PC-3 (cell line): ENCODE measurements around the gene SKIC8.

Source experiments
- EZH2 ChIP-seq: fragments of 300-600 bp; sonication (generic); IDR thresholded peaks from one replicate; pipeline ENCODE4 v1.6.1; 2017; ENCODE audit warnings: antibody characterized with exemption, mild to moderate bottlenecking, low read length; ENCODE audit not compliant: unreplicated experiment
- TF ChIP-seq, protein P1 (sequence below): fragments of 300-600 bp; sonication (generic); conservative IDR thresholded peaks from 2 replicates; pipeline ENCODE4 v1.5.1; 2017; ENCODE audit warnings: antibody characterized with exemption, low read depth, mild to moderate bottlenecking, low read length

DNA sequence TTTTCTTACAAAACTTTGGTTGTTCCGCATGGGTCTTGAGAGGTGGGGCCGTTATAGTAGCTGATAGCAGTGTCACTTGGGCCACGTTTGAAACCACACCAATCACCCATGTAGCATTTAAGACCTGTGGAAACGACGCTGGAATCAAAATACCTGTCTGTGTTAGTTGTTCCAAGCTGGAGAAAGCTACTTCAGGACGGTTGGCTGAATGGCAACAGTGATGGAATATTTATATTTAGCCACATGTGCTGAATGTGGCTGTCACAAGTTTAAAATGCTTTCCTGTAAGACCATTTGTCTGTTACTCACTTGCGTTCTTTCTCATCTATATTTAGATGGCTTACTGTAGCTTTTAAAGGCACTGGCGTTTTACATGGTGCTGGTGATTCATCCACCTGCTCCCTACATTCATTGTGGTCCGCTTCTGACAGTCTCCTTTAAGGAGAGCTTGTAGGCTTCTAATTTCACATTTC is 33.6 kb downstream of the SKIC8 start:
- TF ChIP-seq, protein P1, sequence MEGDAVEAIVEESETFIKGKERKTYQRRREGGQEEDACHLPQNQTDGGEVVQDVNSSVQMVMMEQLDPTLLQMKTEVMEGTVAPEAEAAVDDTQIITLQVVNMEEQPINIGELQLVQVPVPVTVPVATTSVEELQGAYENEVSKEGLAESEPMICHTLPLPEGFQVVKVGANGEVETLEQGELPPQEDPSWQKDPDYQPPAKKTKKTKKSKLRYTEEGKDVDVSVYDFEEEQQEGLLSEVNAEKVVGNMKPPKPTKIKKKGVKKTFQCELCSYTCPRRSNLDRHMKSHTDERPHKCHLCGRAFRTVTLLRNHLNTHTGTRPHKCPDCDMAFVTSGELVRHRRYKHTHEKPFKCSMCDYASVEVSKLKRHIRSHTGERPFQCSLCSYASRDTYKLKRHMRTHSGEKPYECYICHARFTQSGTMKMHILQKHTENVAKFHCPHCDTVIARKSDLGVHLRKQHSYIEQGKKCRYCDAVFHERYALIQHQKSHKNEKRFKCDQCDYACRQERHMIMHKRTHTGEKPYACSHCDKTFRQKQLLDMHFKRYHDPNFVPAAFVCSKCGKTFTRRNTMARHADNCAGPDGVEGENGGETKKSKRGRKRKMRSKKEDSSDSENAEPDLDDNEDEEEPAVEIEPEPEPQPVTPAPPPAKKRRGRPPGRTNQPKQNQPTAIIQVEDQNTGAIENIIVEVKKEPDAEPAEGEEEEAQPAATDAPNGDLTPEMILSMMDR = no peak
- no peak for TF ChIP-seq EZH2
